ENCODE measurements around the gene KRTAP12-4.
"Not testable (repeated sequence)": the region's sequence is repeated elsewhere in the genome, so short reads cannot be mapped to it uniquely, and the experiment has no call there.

Gene KRTAP12-4

GRCh38 chr21:44628707-44629391 is 25.6 kb downstream of the KRTAP12-4 start:
- DNase-seq = no peak

GRCh38 chr21:44627831-44628233 is 26.6 kb downstream of the KRTAP12-4 start:
- DNase-seq = not testable (repeated sequence)

- not testable (repeated sequence) for DNase-seq
Measured at GRCh38 chr21:44627181-44627822, 27.2 kb downstream of the KRTAP12-4 start.

GRCh38 chr21:44626673-44627143 is 27.8 kb downstream of the KRTAP12-4 start, which contains the start of gene KRTAP10-9:
Gene KRTAP10-9 (plus strand): TSS chr21:44627093. CDS start chr21:44627172, 79 bp downstream.
- DNase-seq = no peak

GRCh38 chr21:44626262-44626661 is 28.2 kb downstream of the KRTAP12-4 start:
- no peak for DNase-seq

- DNase-seq = no peak
Measured at GRCh38 chr21:44625756-44626155, 28.7 kb downstream of the KRTAP12-4 start.

GRCh38 chr21:44623575-44623974 is 30.9 kb downstream of the KRTAP12-4 start:
- no peak for DNase-seq

- no peak for DNase-seq
Measured at GRCh38 chr21:44619886-44620285, 34.6 kb downstream of the KRTAP12-4 start.

- DNase-seq = no peak
Measured at GRCh38 chr21:44618909-44619308, 35.5 kb downstream of the KRTAP12-4 start.

- DNase-seq = no peak
Measured at GRCh38 chr21:44618504-44618903, 36.0 kb downstream of the KRTAP12-4 start.

GRCh38 chr21:44617071-44617501 is 37.4 kb downstream of the KRTAP12-4 start:
- no peak for DNase-seq

GRCh38 chr21:44616591-44616926 is 37.9 kb downstream of the KRTAP12-4 start:
- DNase-seq = peak; percentile 23

- no peak for DNase-seq
Measured at GRCh38 chr21:44615911-44616590, 38.4 kb downstream of the KRTAP12-4 start.

GRCh38 chr21:44615466-44615865 is 39.0 kb downstream of the KRTAP12-4 start:
- DNase-seq = no peak

- DNase-seq = no peak
Measured at GRCh38 chr21:44614961-44615391, 39.5 kb downstream of the KRTAP12-4 start.

- DNase-seq = no peak
Measured at GRCh38 chr21:44614161-44614631, 40.3 kb downstream of the KRTAP12-4 start.

GRCh38 chr21:44613386-44614155 is 40.9 kb downstream of the KRTAP12-4 start:
- no peak for DNase-seq

GRCh38 chr21:44612669-44613229 is 41.7 kb downstream of the KRTAP12-4 start:
- DNase-seq = no peak

- DNase-seq = no peak
Measured at GRCh38 chr21:44612029-44612486, 42.4 kb downstream of the KRTAP12-4 start, which contains the start of gene KRTAP10-8. Gene KRTAP10-8 (plus strand): TSS chr21:44612079. CDS start chr21:44612101, 22 bp downstream.

GRCh38 chr21:44611551-44611950 is 42.9 kb downstream of the KRTAP12-4 start:
- no peak for DNase-seq

GRCh38 chr21:44610157-44610843 is 44.2 kb downstream of the KRTAP12-4 start:
- DNase-seq = not testable (repeated sequence)

- no peak for DNase-seq
Measured at GRCh38 chr21:44609193-44609592, 45.3 kb downstream of the KRTAP12-4 start.
